Activated CD8-positive, alpha-beta memory T cell treated with anti-CD3 and anti-CD28 coated beads for 4 hours (primary cell): Measurements from ENCODE around the gene NEGR1.

ENCODE experiments used
- DNase-seq, 2 donors: peaks; one replicate each; pipeline ENCODE4 v3.0.0-alpha.2; 2020; ENCODE audit warnings: low read depth in 2 of 2

The NEGR1 gene

DNA sequence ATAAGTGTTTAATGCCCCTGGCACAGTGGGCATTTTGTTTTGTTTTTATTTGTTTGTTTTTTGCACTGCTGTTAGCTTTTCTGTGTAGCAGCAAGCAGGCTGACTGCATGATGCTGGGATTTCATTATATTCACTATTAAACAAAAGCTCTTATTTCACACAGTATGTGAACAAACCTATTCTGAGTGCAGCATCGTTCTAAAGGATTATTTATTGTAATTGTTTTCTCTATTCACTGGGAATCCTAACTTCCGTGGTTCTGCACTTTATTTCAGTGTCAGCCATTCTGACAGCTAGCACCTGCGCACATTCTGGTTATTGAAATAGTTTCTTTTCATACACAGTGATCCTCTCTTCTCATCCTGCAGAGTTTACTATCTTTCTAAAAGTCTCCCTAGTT, 595.0 kb downstream of the NEGR1 start:
- DNase-seq: no peak

GRCh38 chr1:71676979-71677925, 605.1 kb downstream of the NEGR1 start:
- DNase-seq: no peak

- no peak for DNase-seq
Measured at GRCh38 chr1:71668065-71668464, 614.3 kb downstream of the NEGR1 start.

DNA sequence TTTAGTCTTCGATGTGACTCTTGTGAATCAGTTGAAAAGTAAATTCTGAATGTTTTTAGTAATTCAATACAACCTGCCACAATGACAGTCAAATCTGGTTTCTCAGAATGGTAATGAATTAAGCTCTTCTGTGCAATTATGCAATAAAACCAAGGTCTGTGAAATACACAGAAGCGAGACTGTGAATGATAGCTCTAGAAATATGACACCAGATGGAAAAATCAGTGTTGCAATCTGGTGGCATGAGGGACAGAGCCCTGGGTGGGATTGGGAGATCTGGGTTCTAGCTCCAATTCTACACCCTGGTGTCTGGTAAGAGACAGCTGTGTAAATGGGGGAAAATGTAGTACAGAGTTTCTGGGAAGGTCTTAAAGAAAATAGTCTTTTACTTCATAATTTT, 615.1 kb downstream of the NEGR1 start:
- no peak for DNase-seq

GRCh38 chr1:71666609-71667008, 615.7 kb downstream of the NEGR1 start:
- no peak for DNase-seq

- no peak for DNase-seq
Measured at GRCh38 chr1:71660411-71660810, 621.9 kb downstream of the NEGR1 start.

DNA sequence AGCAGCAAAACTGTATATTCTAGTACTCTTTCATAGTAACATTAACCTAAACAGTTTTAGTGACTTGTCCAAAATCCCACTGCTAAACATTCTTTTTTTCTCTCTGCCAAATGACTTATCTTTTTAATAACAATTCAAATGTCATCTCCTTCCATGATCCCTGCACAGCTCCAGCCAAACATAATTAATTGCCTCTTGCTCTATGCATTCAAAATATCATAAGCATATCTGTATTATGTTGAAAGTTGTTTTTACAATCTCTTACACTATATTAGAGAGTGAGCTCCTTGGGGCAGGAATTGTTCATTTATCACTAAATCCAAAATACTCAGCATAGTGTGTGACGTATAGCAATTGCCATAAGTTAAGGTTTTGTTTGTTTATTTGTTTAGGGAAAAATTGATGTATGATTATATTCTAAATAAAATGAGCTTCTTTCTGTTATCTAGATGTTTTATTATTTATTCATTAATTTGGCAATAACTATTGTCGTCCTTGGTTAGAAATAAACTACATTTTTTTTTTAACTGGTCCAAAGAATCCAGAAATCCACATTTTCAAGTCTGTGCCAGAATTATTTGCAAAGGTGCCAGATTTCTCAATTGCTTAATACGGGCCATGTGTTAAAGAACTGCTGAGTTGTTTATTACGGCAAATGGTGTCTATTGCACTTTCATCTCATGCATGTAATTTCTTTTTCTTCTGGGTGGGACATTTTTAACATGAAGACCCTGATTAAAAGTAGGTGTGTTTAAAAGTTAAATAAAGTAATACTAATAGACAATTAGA, 624.3 kb downstream of the NEGR1 start:
- no peak for DNase-seq

- DNase-seq: no peak
Measured at GRCh38 chr1:71656902-71657301, 625.4 kb downstream of the NEGR1 start.

DNA sequence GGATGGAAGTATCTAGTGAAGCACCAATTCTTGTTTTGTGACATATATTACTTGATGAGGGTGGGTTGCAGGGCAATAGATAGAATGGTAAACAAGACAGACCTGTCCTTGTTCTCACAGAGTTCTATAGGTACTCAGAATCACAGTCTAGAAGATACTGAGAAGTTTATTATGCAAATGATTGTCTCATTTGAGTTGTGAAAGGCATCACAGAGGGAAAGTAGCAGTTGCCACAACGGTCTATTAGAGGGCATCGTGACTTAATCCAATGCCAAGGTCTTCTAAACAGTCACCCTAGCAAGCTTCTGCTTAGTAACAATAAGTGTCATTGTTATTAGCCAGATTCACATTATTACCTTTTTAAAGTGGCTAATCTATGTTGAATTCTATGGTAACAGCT, 626.7 kb downstream of the NEGR1 start:
- no peak for DNase-seq

- no peak for DNase-seq
Measured at GRCh38 chr1:71653952-71654351, 628.4 kb downstream of the NEGR1 start.

DNA sequence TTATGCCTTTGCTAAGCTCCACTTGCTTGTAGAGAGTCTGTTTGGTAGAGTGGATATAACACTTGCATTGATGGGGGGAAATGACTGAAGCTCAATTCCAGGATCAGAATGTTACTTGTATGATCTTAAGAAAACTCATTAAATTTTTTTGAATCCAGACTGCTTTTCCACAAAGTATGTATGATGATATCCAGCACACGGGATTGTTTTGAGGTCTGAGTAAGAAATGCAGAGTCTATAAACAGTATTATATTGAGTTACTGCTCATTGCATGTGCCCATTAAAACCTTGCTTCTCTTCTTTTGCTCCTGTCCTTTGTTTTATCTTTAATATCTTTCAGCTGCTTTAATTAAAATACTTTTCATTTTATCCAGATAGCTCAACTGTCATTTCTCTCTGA, 631.1 kb downstream of the NEGR1 start:
- DNase-seq: no peak

- DNase-seq: no peak
Measured at GRCh38 chr1:71650119-71650518, 632.2 kb downstream of the NEGR1 start.

DNA sequence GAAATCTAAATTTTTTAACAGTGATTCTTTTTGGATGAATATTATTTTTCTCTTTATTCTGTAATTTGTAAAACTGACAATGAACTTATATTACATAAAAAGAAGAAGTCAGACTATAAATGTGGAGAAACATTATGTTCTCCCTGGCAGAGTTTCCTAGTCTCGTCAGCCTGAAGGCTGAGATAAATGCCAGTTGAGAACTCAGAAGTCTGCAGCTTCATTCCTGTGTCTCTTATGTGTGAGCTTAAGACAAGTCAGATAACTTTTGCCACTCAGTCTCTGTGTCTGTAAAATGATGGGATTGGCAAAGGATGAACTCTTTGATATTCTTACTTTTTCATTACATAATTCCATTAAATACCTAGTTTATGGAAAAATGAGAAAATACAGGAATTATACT, 632.7 kb downstream of the NEGR1 start:
- no peak for DNase-seq

DNA sequence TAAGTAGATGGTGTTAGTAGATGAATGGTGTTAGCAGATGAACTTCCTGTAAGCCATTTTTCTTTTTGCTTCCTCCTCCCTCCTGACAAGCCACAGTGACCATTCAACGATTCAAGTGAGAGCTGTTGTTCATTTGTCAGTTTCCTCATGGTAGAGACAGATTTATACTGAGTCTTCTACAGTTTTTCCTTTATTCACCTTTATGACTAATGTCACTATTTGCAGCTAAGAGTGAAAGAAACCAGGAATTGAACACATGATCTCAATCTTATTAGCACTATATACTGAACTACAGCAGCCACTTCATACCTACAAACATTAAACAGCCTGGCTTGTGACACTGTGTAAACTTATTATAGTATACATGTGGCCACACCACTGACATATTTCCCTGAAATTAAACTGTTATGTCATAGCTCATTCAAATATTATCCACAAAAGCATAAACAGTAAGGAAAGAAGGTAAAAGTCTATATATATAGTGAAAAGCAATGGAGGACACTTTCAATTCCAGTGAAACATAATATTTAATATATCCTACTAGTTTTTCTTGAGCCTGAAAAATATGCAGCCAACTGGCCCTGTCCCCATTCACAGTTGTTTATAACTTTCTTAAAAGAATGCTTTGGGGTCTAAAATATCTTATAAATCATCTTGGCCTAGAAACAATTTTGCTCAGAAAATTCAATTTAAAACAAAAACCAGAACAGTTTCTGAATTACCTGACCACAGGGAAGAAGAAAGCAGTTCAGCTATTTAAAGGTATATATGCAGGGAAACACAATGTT, 634.6 kb downstream of the NEGR1 start:
- no peak for DNase-seq

GRCh38 chr1:71645015-71645414, 637.3 kb downstream of the NEGR1 start:
- DNase-seq: no peak

DNA sequence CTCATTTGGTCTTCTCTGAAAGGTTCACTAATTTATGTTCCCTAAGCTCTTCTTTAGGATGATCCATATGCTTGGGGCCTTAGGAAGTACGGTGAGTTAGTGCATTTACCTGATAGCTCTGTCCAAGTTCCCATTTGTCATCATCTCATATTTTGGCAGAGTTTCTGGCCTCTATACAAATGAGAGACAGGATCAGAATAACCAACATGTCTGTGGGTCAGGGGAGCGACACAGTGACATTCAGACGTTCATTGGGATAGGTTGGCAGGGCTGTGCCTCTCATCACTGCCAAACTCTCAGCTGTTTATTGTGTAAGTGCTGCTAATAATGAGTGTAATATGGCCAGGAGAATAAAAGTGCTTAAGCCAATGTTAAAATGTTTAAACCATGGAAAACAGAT, 640.4 kb downstream of the NEGR1 start:
- DNase-seq: no peak

- no peak for DNase-seq
Measured at GRCh38 chr1:71640998-71641397, 641.3 kb downstream of the NEGR1 start.

GRCh38 chr1:71640116-71640515, 642.2 kb downstream of the NEGR1 start:
- DNase-seq: no peak

GRCh38 chr1:71638081-71638766, 644.1 kb downstream of the NEGR1 start:
- DNase-seq: no peak

- no peak for DNase-seq
Measured at GRCh38 chr1:71635568-71635967, 646.8 kb downstream of the NEGR1 start.

GRCh38 chr1:71634159-71634558, 648.2 kb downstream of the NEGR1 start:
- no peak for DNase-seq

DNA sequence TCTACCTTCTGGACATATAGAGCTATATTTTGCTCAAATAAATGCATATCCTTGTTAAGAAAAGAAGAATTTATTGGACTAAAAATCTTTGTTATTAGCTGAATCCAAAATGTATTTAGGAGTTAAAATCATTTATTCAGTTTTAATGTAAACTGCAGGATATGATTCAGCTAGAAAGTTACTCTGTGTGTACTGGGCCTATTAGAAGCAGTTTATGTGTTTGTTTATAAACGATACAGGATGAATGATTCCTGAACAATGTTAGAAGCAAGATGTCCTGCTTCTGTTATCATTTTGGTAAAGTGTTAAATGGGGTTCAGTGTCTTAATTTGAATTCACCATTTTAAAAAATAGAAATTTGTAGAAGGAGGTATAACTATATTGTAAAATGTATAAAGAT, 652.3 kb downstream of the NEGR1 start:
- no peak for DNase-seq
